Liver (tissue), 9 donors: ENCODE measurements around the gene NCBP2. TPM values are rescaled to one million over a fixed set of nuclear protein-coding genes. Genes with fewer than 3 reads are reported as not detected.

ENCODE experiments used
- DNase-seq: peaks from one replicate; pipeline ENCODE4 v3.0.0-alpha.2; 2017; ENCODE audit warnings: low spot score
- H3K27ac ChIP-seq, 2 donors: one replicate each; pipeline ENCODE4 v1.7.0; 2013; ENCODE audit warnings: inconsistent platforms in 2 of 2, low read length in 2 of 2, control low read depth in 1 of 2, low read depth in 1 of 2, mild to moderate bottlenecking in 1 of 2
- H3K27me3 ChIP-seq, 4 donors: one replicate each; pipeline versions ENCODE4 v1.6.1 to v1.7.0; 2013; ENCODE audit warnings: low read length in 3 of 4, inconsistent platforms in 1 of 4, mild to moderate bottlenecking in 1 of 4, moderate library complexity in 1 of 4; ENCODE audit not compliant: control insufficient read depth in 4 of 4, insufficient read depth in 4 of 4
- H3K36me3 ChIP-seq, 4 donors: one replicate each; pipeline versions ENCODE4 v1.6.1 to v1.7.0; 2013; ENCODE audit warnings: low read length in 3 of 4, mild to moderate bottlenecking in 3 of 4, low read depth in 1 of 4, moderate library complexity in 1 of 4; ENCODE audit not compliant: control insufficient read depth in 4 of 4, insufficient read depth in 3 of 4
- H3K4me1 ChIP-seq, 4 donors: one replicate each; pipeline versions ENCODE4 v1.6.1 to v1.7.0; 2013; ENCODE audit warnings: low read length in 3 of 4, mild to moderate bottlenecking in 3 of 4, moderate library complexity in 1 of 4; ENCODE audit not compliant: control insufficient read depth in 4 of 4, insufficient read depth in 4 of 4
- H3K4me3 ChIP-seq, 3 donors: one replicate each; pipeline versions ENCODE4 v1.6.1 to v1.7.0; 2013; ENCODE audit warnings: low read length in 3 of 3, control low read depth in 1 of 3, low read depth in 1 of 3, mild to moderate bottlenecking in 1 of 3
- H3K9ac ChIP-seq, 2 donors: one replicate each; pipeline ENCODE4 v1.7.0; 2013; ENCODE audit warnings: low read length in 2 of 2, mild to moderate bottlenecking in 2 of 2, moderate library complexity in 2 of 2, control low read depth in 1 of 2, low read depth in 1 of 2
- H3K9me3 ChIP-seq, 4 donors: one replicate each; pipeline versions ENCODE4 v1.6.1 to v1.7.0; 2013; ENCODE audit warnings: low read length in 3 of 4; ENCODE audit not compliant: control insufficient read depth in 4 of 4
- EGR1 ChIP-seq, 2 donors: IDR thresholded peaks; 2 replicates each; pipeline ENCODE4 v1.6.1; 2016 to 2018; ENCODE audit warnings: antibody characterized with exemption in 2 of 2, low read depth in 2 of 2
- FOXA1 ChIP-seq: IDR thresholded peaks from 2 replicates; pipeline ENCODE4 v1.6.1; 2016; ENCODE audit warnings: antibody characterized with exemption
- FOXA2 ChIP-seq: IDR thresholded peaks from 2 replicates; pipeline ENCODE4 v1.6.1; 2016; ENCODE audit warnings: antibody characterized with exemption
- GABPA ChIP-seq, 2 donors: IDR thresholded peaks in 1 of 2; conservative IDR thresholded peaks in 1 of 2; 2 replicates each; pipeline ENCODE4 v1.6.1; 2016; ENCODE audit warnings: antibody characterized with exemption in 2 of 2, mild to moderate bottlenecking in 1 of 2, moderate library complexity in 1 of 2
- HNF4A ChIP-seq, 2 donors: conservative IDR thresholded peaks; 2 replicates each; pipeline ENCODE4 v1.6.1; 2016; ENCODE audit warnings: antibody characterized with exemption in 2 of 2, mild to moderate bottlenecking in 2 of 2
- HNF4G ChIP-seq: IDR thresholded peaks from 2 replicates; pipeline ENCODE4 v1.6.1; 2016; ENCODE audit warnings: antibody characterized with exemption
- JUND ChIP-seq, 2 donors: IDR thresholded peaks; 2 replicates each; pipeline ENCODE4 v1.6.1; 2016; ENCODE audit warnings: antibody characterized with exemption in 2 of 2
- NR2F2 ChIP-seq: IDR thresholded peaks from 2 replicates; pipeline ENCODE4 v1.6.1; 2016; ENCODE audit warnings: antibody characterized with exemption
- RAD21 ChIP-seq, 2 donors: IDR thresholded peaks; 2 replicates each; pipeline ENCODE4 v1.6.1; 2016; ENCODE audit warnings: antibody characterized with exemption in 2 of 2, mild to moderate bottlenecking in 2 of 2
- RXRA ChIP-seq, 2 donors: IDR thresholded peaks; 2 replicates each; pipeline ENCODE4 v1.6.1; 2017 to 2018; ENCODE audit warnings: antibody characterized with exemption in 2 of 2, mild to moderate bottlenecking in 1 of 2
- SP1 ChIP-seq: IDR thresholded peaks from 2 replicates; pipeline ENCODE4 v1.6.1; 2018; ENCODE audit warnings: antibody characterized with exemption, mild to moderate bottlenecking
- TAF1 ChIP-seq: conservative IDR thresholded peaks from 2 replicates; pipeline ENCODE4 v1.6.1; 2016; ENCODE audit warnings: antibody characterized with exemption, mild to moderate bottlenecking
- YY1 ChIP-seq: IDR thresholded peaks from 2 replicates; pipeline ENCODE4 v1.6.1; 2016; ENCODE audit warnings: antibody characterized with exemption, mild to moderate bottlenecking
- WGBS: extraction: QIAGEN DNeasy Blood & Tissue Kit; methylation state at CpG from one replicate; pipeline ENCODE4 v1.1.7; 2013; 5-methylcytosine and 5-hydroxymethylcytosine counted together
- polyA plus RNA-seq, 2 donors: library from polyadenylated mRNA; stranded (reverse) in 1 of 2; unstranded in 1 of 2; fragments of 200-250 nt in 1 of 2; fragments of >200 nt in 1 of 2; fragmentation: Nextera tagmentation in 1 of 2; extraction: Ambion mirVana in 1 of 2; gene quantifications; one replicate each; pipeline versions ENCODE4 v1.2.1 to v1.2.3, GENCODE V29; 2013 to 2015
- total RNA-seq, 2 donors: library from RNA; depleted of rRNA; stranded (reverse); fragments of >200 nt; gene quantifications; one replicate each; pipeline ENCODE4 v1.2.3, GENCODE V29; 2014
- TF ChIP-seq, protein P1 (sequence below): IDR thresholded peaks from 2 replicates; pipeline ENCODE4 v1.6.1; 2016; ENCODE audit warnings: antibody characterized with exemption
- TF ChIP-seq, protein P2 (sequence below): IDR thresholded peaks from 2 replicates; pipeline ENCODE4 v1.6.1; 2016; ENCODE audit warnings: antibody characterized with exemption, mild to moderate bottlenecking
- TF ChIP-seq, protein P3 (sequence below): IDR thresholded peaks from 2 replicates; pipeline ENCODE4 v1.6.1; 2016; ENCODE audit warnings: antibody characterized with exemption
- TF ChIP-seq, protein P4 (sequence below): IDR thresholded peaks from 2 replicates; pipeline ENCODE4 v1.6.1; 2016; ENCODE audit warnings: antibody characterized with exemption
- TF ChIP-seq, protein P5 (sequence below): fragments of 150-350 bp; IDR thresholded peaks from 2 replicates; pipeline ENCODE4 v1.5.1; 2017; ENCODE audit warnings: improper control_type of control experiment, low read depth, low read length; ENCODE audit not compliant: missing input control
- donor health status: healthy.
- donor health status: healthy.
- donor health status: healthy.
- donor health status: healthy.
- donor health status: healthy.

NCBP2 gene
- total and polyA plus RNA-seq, 4 donors = 16.2 to 19.2 (median 18.1) TPM

DNA sequence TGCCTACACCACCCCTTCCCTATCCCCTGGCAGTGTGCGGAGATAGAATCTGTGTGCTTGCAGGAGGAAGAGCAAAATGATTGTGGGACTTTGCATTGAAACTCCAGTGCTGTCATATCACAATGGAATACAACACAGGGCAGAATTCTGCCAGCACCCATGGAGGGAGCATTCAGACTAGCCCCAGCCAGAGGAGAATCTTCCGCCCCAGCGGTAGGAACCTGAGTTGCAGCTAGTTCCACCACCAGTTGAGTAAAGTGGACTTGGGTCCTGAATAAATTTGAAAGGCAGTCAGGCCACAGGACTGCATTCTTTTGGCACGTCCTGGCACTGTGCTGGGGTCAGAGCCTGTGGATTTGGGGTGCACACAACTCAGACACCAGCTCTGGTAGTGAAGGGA is 27.5 kb downstream of the NCBP2 start:
- H3K27ac ChIP-seq = no peak overlapping the region
- H3K4me1 ChIP-seq = peaks cover 0 to 3% (median 0%) of the 10 kb centered on the region in 4 donors
- no peak overlapping the region for H3K9ac ChIP-seq
- DNase-seq = no peak
- WGBS = 95% methylated on average over 4 of the region's 4 CpGs
- H3K9me3 ChIP-seq = no peaks in the 10 kb centered on the region
- TF ChIP-seq NR2F2 = no peak
- no peak for TF ChIP-seq FOXA1
- no peak for TF ChIP-seq TAF1
- TF ChIP-seq, protein P1, sequence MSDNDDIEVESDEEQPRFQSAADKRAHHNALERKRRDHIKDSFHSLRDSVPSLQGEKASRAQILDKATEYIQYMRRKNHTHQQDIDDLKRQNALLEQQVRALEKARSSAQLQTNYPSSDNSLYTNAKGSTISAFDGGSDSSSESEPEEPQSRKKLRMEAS = no peak
- TF ChIP-seq HNF4A (conservative IDR thresholded peaks at IDR 0.05) = no peak
- TF ChIP-seq, protein P2, sequence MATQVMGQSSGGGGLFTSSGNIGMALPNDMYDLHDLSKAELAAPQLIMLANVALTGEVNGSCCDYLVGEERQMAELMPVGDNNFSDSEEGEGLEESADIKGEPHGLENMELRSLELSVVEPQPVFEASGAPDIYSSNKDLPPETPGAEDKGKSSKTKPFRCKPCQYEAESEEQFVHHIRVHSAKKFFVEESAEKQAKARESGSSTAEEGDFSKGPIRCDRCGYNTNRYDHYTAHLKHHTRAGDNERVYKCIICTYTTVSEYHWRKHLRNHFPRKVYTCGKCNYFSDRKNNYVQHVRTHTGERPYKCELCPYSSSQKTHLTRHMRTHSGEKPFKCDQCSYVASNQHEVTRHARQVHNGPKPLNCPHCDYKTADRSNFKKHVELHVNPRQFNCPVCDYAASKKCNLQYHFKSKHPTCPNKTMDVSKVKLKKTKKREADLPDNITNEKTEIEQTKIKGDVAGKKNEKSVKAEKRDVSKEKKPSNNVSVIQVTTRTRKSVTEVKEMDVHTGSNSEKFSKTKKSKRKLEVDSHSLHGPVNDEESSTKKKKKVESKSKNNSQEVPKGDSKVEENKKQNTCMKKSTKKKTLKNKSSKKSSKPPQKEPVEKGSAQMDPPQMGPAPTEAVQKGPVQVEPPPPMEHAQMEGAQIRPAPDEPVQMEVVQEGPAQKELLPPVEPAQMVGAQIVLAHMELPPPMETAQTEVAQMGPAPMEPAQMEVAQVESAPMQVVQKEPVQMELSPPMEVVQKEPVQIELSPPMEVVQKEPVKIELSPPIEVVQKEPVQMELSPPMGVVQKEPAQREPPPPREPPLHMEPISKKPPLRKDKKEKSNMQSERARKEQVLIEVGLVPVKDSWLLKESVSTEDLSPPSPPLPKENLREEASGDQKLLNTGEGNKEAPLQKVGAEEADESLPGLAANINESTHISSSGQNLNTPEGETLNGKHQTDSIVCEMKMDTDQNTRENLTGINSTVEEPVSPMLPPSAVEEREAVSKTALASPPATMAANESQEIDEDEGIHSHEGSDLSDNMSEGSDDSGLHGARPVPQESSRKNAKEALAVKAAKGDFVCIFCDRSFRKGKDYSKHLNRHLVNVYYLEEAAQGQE = no peak
- no peak for TF ChIP-seq GABPA (IDR thresholded peaks at IDR 0.05 in 1 of 2, conservative IDR thresholded peaks at IDR 0.05 in 1 of 2)
- no peak for TF ChIP-seq YY1
- TF ChIP-seq RXRA (IDR thresholded peaks at IDR 0.05) = no peak
- no peak for TF ChIP-seq RAD21 (IDR thresholded peaks at IDR 0.05)
- TF ChIP-seq HNF4G = no peak
- no peak for TF ChIP-seq JUND (IDR thresholded peaks at IDR 0.05)
- no peak for TF ChIP-seq SP1
- TF ChIP-seq, protein P3, sequence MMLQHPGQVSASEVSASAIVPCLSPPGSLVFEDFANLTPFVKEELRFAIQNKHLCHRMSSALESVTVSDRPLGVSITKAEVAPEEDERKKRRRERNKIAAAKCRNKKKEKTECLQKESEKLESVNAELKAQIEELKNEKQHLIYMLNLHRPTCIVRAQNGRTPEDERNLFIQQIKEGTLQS = no peak
- TF ChIP-seq, protein P4, sequence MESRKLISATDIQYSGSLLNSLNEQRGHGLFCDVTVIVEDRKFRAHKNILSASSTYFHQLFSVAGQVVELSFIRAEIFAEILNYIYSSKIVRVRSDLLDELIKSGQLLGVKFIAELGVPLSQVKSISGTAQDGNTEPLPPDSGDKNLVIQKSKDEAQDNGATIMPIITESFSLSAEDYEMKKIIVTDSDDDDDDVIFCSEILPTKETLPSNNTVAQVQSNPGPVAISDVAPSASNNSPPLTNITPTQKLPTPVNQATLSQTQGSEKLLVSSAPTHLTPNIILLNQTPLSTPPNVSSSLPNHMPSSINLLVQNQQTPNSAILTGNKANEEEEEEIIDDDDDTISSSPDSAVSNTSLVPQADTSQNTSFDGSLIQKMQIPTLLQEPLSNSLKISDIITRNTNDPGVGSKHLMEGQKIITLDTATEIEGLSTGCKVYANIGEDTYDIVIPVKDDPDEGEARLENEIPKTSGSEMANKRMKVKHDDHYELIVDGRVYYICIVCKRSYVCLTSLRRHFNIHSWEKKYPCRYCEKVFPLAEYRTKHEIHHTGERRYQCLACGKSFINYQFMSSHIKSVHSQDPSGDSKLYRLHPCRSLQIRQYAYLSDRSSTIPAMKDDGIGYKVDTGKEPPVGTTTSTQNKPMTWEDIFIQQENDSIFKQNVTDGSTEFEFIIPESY = no peak
- TF ChIP-seq FOXA2 = no peak
- no peak for TF ChIP-seq EGR1 (IDR thresholded peaks at IDR 0.05; ENCODE audit: low read depth in 2 of 2)
- no peaks in the 10 kb centered on the region for H3K27me3 ChIP-seq
- H3K4me3 ChIP-seq = no peak overlapping the region
- peaks cover 4 to 12% (median 7%) of the 10 kb centered on the region in 4 donors for H3K36me3 ChIP-seq

DNA sequence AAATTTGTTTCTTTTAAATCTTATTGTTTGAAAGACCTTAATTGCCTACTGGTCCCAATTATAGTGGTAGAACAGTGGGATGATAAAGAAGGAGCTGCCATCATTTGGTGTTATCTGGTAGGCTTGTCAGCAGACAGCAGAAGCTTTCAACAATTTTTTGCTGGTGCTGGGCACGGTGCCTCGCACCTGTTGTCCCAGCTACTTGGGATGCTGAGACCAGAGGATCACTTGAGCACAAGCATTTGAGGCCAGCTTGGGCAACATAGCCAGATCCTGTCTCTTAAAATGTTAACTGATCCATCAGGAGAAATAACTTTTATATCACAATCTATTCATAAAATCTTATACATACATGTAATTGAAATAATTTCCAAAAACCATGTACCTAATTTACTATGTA is 38.6 kb downstream of the NCBP2 start:
- no peaks in the 10 kb centered on the region for H3K4me1 ChIP-seq
- H3K36me3 ChIP-seq = peaks cover 6 to 43% (median 30%) of the 10 kb centered on the region in 4 donors
- WGBS = over 99% methylated on average over 2 of the region's 2 CpGs
- TF ChIP-seq, protein P1 = no peak
- TF ChIP-seq, protein P3 = no peak
- TF ChIP-seq RXRA (IDR thresholded peaks at IDR 0.05) (no peak), FOXA1 (no peak), HNF4G (no peak), TAF1 (no peak), YY1 (no peak), FOXA2 (no peak), EGR1 (IDR thresholded peaks at IDR 0.05; ENCODE audit: low read depth in 2 of 2) (no peak), JUND (IDR thresholded peaks at IDR 0.05) (no peak), GABPA (IDR thresholded peaks at IDR 0.05 in 1 of 2, conservative IDR thresholded peaks at IDR 0.05 in 1 of 2) (no peak), RAD21 (IDR thresholded peaks at IDR 0.05) (no peak), NR2F2 (no peak), SP1 (no peak)
- TF ChIP-seq, protein P5, sequence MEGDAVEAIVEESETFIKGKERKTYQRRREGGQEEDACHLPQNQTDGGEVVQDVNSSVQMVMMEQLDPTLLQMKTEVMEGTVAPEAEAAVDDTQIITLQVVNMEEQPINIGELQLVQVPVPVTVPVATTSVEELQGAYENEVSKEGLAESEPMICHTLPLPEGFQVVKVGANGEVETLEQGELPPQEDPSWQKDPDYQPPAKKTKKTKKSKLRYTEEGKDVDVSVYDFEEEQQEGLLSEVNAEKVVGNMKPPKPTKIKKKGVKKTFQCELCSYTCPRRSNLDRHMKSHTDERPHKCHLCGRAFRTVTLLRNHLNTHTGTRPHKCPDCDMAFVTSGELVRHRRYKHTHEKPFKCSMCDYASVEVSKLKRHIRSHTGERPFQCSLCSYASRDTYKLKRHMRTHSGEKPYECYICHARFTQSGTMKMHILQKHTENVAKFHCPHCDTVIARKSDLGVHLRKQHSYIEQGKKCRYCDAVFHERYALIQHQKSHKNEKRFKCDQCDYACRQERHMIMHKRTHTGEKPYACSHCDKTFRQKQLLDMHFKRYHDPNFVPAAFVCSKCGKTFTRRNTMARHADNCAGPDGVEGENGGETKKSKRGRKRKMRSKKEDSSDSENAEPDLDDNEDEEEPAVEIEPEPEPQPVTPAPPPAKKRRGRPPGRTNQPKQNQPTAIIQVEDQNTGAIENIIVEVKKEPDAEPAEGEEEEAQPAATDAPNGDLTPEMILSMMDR = no peak
- TF ChIP-seq, protein P4 = no peak

More for the DNA sequence above, 38.6 kb downstream of the NCBP2 start:
- H3K9ac ChIP-seq = no peak overlapping the region
- DNase-seq = no peak
- no peak overlapping the region for H3K4me3 ChIP-seq
- no peaks in the 10 kb centered on the region for H3K27me3 ChIP-seq
- no peaks in the 10 kb centered on the region for H3K9me3 ChIP-seq
- H3K27ac ChIP-seq = no peak overlapping the region
